Fibroblast of lung (primary cell): ENCODE data around the gene INCENP. TPM values are rescaled to one million over a fixed set of nuclear protein-coding genes. Genes with fewer than 3 reads are reported as not detected.

Experiments used
- DNase-seq, 2 donors: peaks; one replicate each; pipeline versions ENCODE4 v3.0.0 to v3.0.0-alpha.2; 2010; ENCODE audit warnings: low read depth in 2 of 2
- H2AFZ ChIP-seq: 2 replicates; pipeline ENCODE4 v1.5.1; 2012; ENCODE audit warnings: low read length, control low read depth, inconsistent platforms
- H3K27ac ChIP-seq: 2 replicates; pipeline ENCODE4 v1.5.1; 2011; ENCODE audit warnings: low read length, control low read depth; ENCODE audit not compliant: insufficient read depth
- H3K27me3 ChIP-seq: 2 replicates; pipeline ENCODE4 v1.5.1; 2011; ENCODE audit warnings: mild to moderate bottlenecking, low read length; ENCODE audit not compliant: control insufficient read depth, insufficient read depth
- H3K36me3 ChIP-seq: 2 replicates; pipeline ENCODE4 v1.5.1; 2011; ENCODE audit warnings: low read length; ENCODE audit not compliant: control insufficient read depth, insufficient read depth
- H3K4me1 ChIP-seq: 2 replicates; pipeline ENCODE4 v1.5.1; 2011; ENCODE audit warnings: low read length; ENCODE audit not compliant: control insufficient read depth, insufficient read depth; ENCODE audit errors: extremely low read depth
- H3K4me2 ChIP-seq: 2 replicates; pipeline ENCODE4 v1.5.1; 2011; ENCODE audit warnings: low read length, control low read depth; ENCODE audit not compliant: insufficient read depth; ENCODE audit errors: extremely low read depth
- H3K4me3 ChIP-seq, 4 experiments: fragments of 200-600 bp in 1 of 4; sonication (generic) in 1 of 4; replicated peaks in 1 of 4; 2 replicates each; pipeline ENCODE4 v1.5.1; 2011 to 2016; ENCODE audit warnings: low read length in 4 of 4, low read depth in 3 of 4, mild to moderate bottlenecking in 3 of 4, control low read depth in 2 of 4, inconsistent platforms in 1 of 4, mixed read lengths in 1 of 4; ENCODE audit not compliant: insufficient read depth in 1 of 4; ENCODE audit errors: control extremely low read depth in 1 of 4
- H3K79me2 ChIP-seq: 2 replicates; pipeline ENCODE4 v1.5.1; 2012; ENCODE audit warnings: mild to moderate bottlenecking, low read length, inconsistent platforms; ENCODE audit not compliant: control insufficient read depth, insufficient read depth
- H3K9ac ChIP-seq: 2 replicates; pipeline ENCODE4 v1.5.1; 2011; ENCODE audit warnings: mild to moderate bottlenecking, low read length, control low read depth; ENCODE audit not compliant: insufficient read depth
- H3K9me3 ChIP-seq: 2 replicates; pipeline ENCODE4 v1.5.1; 2012; ENCODE audit warnings: low read depth, low read length; ENCODE audit not compliant: control insufficient read depth, insufficient read depth
- H4K20me1 ChIP-seq: 2 replicates; pipeline ENCODE4 v1.5.1; 2011; ENCODE audit warnings: low read length; ENCODE audit not compliant: control insufficient read depth, insufficient read depth; ENCODE audit errors: extremely low read depth
- EZH2 ChIP-seq: IDR thresholded peaks from 2 replicates; pipeline ENCODE4 v1.5.1; 2012; ENCODE audit warnings: low read length, control low read depth, mild to moderate bottlenecking; ENCODE audit errors: missing control alignments
- polyA plus RNA-seq, 2 donors: library from polyadenylated mRNA; depleted of rRNA in 1 of 2; stranded (reverse) in 1 of 2; unstranded in 1 of 2; fragments of >200 nt; gene quantifications; 2 replicates each; pipeline ENCODE4 v1.2.1, GENCODE V29; 2011 to 2012; ENCODE audit warnings: missing spikeins in 1 of 2
- total RNA-seq: library from RNA; depleted of rRNA; stranded (reverse); fragments of >200 nt; gene quantifications from 2 replicates; pipeline ENCODE4 v1.2.1, GENCODE V29; 2014
- TF ChIP-seq, protein P1 (sequence below), 2 donors: IDR thresholded peaks in 1 of 2; conservative IDR thresholded peaks in 1 of 2; 1 replicate in 1 of 2; 2 replicates in 1 of 2; pipeline ENCODE4 v1.5.1; 2011 to 2012; ENCODE audit warnings: low read length in 2 of 2, control low read depth in 1 of 2, inconsistent platforms in 1 of 2, low read depth in 1 of 2, mild to moderate bottlenecking in 1 of 2

Gene INCENP
- total and polyA plus RNA-seq, 2 donors (not counting 1 experiment from before 2014, with no cell fraction given) = 6.6 to 12.7 TPM

DNA sequence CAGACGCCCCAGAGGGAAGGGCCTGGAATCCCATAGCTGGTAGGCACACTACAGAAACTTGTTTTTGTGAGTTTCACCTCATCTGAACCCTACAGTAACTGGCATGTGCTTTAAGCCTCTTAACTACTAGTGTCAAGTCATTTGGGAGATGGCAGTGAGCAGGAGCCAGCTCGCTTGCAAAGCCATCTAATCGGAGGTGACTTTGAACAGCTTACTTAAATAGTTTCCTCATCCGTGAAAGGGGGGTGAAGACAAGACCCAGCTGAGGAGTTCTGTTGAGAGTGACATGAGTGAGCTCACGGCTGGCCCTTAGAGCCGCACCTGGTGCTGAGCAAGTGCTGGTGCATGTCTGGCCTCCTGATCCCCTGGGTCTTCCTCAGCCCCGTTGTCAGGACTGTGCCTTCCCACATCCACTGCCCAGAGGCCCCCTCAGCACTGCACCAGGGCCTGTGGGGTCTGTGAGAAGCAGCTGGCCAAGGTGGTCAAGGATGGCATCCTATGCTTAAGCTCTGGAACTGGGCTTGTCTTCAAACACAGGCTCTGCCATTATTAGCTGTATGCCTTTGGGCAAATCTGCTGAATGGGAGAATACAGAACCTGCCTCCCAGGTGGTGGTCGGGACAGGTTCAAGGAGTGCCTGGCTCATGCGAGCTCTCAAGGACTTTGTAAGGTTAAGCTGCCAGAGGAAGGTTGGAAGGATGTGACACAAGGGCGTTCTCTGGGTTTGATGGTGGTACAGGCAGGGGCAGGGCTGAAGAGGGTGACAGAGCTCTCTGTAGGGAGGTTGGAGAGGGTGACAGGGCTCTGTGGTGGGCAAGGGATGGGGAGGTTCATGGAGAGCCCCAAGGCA is 27.3 kb downstream of the INCENP start:
- Histone ChIP-seq H3K4me2 (no peak overlapping the region), H3K9ac (no peak overlapping the region), H4K20me1 (no peaks in the 10 kb centered on the region), H3K27ac (no peak overlapping the region), H2AFZ (no peak overlapping the region), H3K79me2 (no peaks in the 10 kb centered on the region), H3K36me3 (peaks cover 23% of the 10 kb centered on the region), H3K9me3 (no peaks in the 10 kb centered on the region), H3K27me3 (no peaks in the 10 kb centered on the region), H3K4me1 (no peaks in the 10 kb centered on the region), H3K4me3 (no peak overlapping the region)
- no peak for TF ChIP-seq EZH2
- TF ChIP-seq, protein P1, sequence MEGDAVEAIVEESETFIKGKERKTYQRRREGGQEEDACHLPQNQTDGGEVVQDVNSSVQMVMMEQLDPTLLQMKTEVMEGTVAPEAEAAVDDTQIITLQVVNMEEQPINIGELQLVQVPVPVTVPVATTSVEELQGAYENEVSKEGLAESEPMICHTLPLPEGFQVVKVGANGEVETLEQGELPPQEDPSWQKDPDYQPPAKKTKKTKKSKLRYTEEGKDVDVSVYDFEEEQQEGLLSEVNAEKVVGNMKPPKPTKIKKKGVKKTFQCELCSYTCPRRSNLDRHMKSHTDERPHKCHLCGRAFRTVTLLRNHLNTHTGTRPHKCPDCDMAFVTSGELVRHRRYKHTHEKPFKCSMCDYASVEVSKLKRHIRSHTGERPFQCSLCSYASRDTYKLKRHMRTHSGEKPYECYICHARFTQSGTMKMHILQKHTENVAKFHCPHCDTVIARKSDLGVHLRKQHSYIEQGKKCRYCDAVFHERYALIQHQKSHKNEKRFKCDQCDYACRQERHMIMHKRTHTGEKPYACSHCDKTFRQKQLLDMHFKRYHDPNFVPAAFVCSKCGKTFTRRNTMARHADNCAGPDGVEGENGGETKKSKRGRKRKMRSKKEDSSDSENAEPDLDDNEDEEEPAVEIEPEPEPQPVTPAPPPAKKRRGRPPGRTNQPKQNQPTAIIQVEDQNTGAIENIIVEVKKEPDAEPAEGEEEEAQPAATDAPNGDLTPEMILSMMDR (conservative IDR thresholded peaks at IDR 0.05 in 1 of 2, IDR thresholded peaks at IDR 0.05 in 1 of 2; ENCODE audit: low read depth in 1 of 2, low read length in 2 of 2) = no peak
- no peak for DNase-seq

DNA sequence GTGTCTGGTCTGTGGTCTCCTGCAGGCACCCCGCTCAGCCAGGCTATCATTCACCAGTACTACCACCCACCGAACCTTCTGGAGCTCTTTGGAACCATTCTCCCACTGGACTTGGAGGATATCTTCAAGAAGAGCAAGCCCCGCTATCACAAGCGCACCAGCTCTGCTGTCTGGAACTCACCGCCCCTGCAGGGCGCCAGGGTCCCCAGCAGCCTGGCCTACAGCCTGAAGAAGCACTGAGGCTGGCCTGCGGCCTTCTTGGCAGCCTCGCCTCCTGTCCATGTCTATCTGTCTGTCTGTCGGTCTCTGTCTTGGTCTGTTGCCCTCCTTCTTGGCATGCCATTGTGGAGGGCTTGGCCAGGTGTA is 27.9 kb downstream of the INCENP start:
- TF ChIP-seq, protein P1 (conservative IDR thresholded peaks at IDR 0.05 in 1 of 2, IDR thresholded peaks at IDR 0.05 in 1 of 2; ENCODE audit: low read depth in 1 of 2, low read length in 2 of 2) = no peak
- no peak for TF ChIP-seq EZH2
- H3K9me3 ChIP-seq = no peaks in the 10 kb centered on the region
- H3K27me3 ChIP-seq = no peaks in the 10 kb centered on the region
- no peaks in the 10 kb centered on the region for H4K20me1 ChIP-seq
- H3K4me2 ChIP-seq = no peak overlapping the region
- no peak overlapping the region for H3K27ac ChIP-seq
- no peak overlapping the region for H2AFZ ChIP-seq
- H3K4me1 ChIP-seq = no peaks in the 10 kb centered on the region
- no peak overlapping the region for H3K4me3 ChIP-seq
- no peak for DNase-seq
- no peak overlapping the region for H3K9ac ChIP-seq
- H3K79me2 ChIP-seq = no peaks in the 10 kb centered on the region
- peaks cover 21% of the 10 kb centered on the region for H3K36me3 ChIP-seq

DNA sequence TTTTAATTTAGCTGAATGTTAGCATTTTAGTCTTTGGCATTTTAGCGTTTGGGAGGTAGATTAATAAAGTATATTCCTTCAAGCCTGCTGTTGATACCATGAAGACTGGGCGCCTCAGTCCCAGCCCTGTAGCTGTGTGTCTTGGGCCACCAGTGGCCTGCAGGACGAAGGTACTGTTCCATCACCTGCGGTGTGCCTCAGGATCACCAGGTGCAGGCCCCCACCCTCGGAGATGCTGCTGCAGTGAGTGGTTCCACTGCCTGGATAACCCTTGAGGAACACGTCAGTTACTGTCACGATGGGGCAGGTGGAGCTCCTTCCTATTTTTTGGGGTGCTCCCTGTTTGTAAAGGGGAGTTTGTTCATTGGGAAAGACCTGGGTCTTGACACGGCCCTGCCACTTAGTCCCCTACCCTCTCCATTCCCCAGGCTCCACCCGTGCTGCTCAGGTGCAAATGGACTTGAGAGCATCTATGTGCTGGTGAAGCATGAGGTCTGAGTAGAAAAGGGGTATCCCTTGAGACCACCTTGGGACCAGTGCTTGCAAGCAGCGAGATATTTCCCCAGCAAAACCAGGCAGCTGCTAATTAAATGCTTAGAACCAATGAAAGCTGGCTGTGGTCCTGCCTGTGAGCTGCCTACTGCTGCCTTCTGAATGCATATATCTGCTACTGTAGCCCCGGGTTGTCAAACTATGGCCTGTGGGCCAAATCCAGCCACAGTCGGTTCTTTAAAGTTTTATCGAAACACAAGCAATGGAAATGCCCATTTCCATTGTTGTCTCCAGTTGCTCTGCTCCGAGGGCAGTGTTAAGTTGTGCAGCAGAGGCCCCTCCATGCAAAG is 28.7 kb downstream of the INCENP start:
- Histone ChIP-seq H3K27ac (no peak overlapping the region), H2AFZ (no peak overlapping the region), H3K9ac (no peak overlapping the region), H3K4me2 (no peak overlapping the region), H3K27me3 (no peaks in the 10 kb centered on the region), H3K4me3 (no peak overlapping the region), H3K4me1 (no peaks in the 10 kb centered on the region), H4K20me1 (no peaks in the 10 kb centered on the region), H3K79me2 (no peaks in the 10 kb centered on the region), H3K36me3 (peaks cover 17% of the 10 kb centered on the region), H3K9me3 (no peaks in the 10 kb centered on the region)
- no peak for DNase-seq
- no peak for TF ChIP-seq EZH2
- TF ChIP-seq, protein P1 (conservative IDR thresholded peaks at IDR 0.05 in 1 of 2, IDR thresholded peaks at IDR 0.05 in 1 of 2; ENCODE audit: low read depth in 1 of 2, low read length in 2 of 2) = no peak
